HG02885 (cell line): ENCODE measurements around the gene MUC4.
"Not testable (repeated sequence)": the region's sequence is repeated elsewhere in the genome, so short reads cannot be mapped to it uniquely, and the experiment has no call there.

ENCODE experiments used
- ATAC-seq: cut with Tn5 transposase; IDR thresholded peaks from one replicate; pipeline ENCODE4 v1.9.1; 2021; ENCODE audit warnings: mild to moderate bottlenecking; ENCODE audit not compliant: unreplicated experiment, poor library complexity

Gene MUC4

DNA sequence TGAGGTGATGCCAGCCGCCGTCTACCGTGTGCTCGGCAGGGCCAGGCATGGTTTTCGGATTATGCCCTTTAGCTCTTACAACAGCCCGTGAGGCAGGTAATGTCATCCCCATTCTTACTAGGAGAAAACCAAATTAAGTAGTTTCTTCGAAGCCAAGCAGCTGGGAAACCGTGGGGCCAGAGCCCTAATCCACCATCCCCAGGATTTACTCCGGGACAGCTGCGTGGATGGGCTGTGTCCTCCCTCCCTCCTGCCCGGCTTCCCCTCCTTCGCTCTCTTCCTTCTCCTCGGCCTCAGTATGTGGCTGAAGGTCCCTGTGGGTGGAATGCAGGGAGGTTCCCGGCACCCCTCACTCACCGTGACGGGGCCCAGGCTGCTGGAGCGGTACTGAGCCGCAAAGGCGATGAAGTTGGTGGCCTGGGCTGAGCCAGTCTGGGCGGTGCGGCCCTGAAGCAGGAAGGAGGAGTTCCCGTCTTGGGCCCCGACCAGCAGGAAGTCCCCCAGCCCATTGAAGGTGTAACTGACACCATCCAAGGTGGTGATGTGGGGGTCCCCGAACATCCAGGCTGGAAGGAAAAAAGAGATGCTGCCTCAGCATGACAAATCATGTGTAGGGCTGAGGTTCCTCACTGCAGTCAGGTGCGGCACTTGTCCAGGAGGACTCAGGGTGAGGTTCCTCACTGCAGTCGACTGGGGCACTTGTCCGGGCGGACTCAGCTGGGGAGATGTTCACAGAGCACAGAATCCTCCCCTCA, 48.5 kb downstream of the MUC4 start:
- ATAC-seq, result no peak

DNA sequence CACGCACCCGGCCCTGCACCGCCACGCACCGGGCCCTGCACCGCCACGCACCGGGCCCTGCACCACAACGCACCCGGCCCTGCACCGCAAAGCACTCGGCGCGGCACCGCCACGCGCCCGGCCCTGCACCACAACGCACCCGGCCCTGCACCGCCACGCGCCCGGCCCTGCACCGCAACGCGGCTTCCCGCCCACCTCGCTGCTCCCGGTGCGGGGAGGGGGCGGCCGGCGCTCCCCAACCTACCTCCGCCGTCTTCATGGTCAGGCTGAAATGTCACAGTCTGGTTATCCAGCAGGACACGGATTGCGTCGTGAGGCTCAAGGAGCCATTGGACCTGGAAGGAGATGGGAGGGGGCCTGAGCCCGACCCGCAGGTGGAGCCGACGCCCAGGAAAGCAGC, 49.1 kb downstream of the MUC4 start:
- ATAC-seq, result no peak

DNA sequence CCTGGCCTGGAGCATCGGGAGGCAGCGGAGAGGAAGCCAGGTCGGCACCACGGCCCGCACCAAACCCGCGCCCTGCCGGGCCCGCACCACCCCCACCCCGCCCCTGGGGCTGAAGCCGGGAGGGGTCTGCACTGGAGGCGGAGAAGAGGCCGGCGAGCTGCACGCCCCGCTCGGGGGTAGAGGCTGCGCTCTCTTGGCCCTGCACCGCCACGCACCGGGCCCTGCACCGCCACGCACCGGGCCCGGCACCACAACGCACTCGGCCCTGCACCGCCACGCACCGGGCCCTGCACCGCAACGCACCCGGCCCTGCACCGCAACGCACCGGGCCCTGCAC, 49.5 kb downstream of the MUC4 start:
- no peak for ATAC-seq

DNA sequence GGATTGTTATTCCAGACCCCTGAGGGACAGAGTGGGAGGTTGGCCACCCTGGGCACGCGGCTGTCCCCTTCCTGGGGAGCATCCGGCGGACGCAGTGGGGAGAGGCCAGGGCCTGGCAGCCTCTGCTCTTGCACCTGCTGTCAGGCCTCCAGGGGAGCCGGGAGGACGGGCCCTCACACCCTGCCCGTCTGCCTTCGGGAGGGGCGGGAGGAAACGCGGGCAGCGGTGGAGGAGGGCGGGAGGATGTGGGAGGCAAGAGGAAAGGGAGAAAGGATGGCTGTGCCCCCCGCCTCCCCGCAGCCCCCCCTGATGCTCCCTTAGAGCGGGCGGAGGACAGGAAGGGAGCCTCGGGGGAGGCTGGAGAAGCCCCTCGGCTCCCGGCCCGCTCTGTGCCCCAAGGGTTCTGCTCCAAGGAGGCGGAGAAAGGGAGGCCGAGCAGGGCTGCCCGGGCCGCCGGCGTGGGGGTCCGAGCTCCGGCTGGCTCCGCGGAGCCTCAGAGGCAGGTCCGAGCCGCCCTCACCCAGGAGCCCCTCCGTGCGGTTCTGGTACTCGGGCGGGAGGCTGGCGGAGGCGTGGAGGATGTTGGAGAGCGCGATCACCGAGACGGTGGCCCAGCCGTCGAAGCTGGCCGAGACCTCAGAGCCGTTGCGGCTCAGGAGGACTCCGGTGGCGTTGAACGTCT, 50.0 kb downstream of the MUC4 start:
- ATAC-seq, result no peak

DNA sequence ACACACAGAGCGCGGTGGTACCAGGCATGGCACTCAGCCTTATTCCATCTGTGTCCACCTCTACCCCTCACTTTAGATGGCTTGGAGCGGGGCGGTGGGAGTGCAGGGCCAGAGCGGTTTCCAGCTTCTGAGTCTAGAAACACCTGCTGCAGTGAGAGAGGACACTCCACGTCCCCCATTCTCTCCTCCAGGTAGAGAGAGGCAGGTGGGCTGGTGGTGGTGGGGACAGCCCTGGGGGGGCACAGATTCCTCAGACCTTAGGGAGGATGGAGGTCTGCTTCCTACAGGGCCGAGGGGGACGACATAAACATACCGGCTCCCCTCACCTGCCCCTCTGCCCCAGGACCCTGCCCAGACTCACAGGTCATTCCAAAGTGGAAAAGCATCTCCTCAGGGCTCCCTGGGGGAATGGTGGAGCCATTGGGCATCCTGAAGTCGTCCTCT, 50.6 kb downstream of the MUC4 start:
- no peak for ATAC-seq

DNA sequence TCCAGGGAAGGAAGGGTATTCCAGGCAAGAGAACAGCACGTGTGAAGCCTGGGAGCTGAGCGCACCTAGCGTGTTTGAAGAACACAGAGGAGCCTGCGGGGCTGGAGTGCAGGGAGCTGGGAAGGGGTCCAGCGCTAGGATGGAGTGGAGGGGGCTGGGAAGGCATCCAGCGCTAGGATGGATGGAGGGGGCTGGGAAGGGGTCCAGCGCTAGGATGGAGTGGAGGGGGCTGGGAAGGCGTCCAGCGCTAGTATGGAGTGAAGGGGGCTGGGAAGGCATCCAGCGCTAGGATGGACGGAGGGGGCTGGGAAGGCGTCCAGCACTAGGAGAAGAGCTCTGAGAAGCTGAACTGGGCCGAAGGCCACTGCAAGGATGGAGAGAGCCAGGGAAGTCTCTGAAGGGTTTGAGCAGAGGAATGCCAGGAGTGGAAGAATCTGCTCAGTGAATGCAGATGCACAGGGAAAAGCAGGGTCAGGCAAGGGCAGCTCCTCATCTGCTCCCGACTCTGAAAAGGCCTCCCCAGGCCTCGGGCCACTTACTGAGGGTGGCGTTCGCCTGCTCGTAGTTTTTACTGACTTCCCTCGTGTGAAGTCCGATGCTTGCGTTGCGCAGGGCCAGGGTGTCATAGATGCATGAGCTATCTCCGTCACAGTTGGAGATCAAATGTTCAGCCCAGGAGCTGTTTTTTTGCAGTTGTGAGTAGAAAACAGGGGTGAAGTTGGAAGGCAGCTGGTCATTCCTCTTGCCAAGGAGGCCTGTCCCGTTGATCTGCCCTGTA, 51.2 kb downstream of the MUC4 start:
- no peak for ATAC-seq

DNA sequence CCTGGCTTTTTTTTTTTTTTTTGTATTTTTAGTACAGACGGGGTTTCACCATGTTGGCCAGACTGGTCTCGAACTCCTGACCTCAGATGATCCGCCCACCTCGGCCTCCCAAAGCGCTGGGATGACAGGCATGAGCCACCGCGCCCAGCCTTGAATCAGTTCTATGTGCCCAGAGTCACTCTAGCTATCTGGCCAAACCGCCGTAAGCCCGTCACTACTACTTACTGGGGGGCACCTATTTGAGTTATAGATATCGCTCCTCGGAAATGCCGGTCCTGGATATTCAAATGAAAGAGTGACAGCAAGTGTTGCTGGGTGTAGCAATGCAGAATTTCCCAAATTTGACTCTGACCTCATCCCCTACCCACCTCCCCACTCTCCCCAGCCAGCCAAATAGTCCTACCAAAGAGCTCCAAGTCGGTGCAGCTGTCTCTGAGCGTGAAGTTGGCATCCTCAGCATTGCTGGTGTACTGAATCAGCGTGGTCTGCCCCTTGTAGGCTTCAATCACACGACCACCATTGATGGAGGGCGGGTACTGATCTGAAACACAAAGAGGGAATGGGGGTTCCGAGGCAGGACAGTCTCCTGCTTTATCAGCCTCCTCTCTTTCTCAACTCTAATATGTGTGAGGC, 52.9 kb downstream of the MUC4 start:
- ATAC-seq, result no peak

DNA sequence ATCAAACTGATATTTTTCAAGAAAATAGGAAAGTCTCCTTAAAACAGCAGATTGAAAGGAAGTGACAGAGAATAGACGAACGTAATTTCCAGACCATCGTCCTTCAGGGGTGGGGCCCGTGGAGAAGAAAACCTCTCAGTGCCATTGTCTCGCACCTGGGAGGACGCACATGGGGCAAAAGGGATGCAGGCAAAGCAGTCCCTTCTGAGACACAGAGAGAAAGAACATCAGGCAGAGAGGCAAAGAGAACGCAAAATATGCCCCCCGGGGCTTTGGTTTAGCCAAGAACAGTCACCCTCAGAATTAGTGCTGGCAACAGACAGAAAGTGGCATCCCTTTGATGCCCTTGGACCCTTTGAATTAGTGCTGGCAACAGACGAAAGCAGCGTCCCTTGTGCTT, 53.9 kb downstream of the MUC4 start:
- no peak for ATAC-seq

DNA sequence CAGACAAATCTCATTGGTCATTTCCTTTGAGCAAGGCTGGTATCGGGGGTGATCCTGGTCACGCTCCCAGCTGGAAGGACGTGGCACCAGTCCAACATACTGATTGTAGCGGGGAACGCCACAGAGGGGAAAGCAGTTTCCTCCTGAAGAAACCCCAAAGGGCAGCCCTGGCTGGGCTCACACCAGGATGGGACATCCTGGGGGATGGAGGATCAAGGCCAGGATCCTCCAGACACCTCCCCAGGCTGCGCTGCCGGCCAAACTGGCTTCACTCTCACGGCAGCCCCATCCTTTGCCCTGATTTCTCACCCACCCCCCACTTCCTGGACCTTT, 54.3 kb downstream of the MUC4 start:
- ATAC-seq, result no peak

DNA sequence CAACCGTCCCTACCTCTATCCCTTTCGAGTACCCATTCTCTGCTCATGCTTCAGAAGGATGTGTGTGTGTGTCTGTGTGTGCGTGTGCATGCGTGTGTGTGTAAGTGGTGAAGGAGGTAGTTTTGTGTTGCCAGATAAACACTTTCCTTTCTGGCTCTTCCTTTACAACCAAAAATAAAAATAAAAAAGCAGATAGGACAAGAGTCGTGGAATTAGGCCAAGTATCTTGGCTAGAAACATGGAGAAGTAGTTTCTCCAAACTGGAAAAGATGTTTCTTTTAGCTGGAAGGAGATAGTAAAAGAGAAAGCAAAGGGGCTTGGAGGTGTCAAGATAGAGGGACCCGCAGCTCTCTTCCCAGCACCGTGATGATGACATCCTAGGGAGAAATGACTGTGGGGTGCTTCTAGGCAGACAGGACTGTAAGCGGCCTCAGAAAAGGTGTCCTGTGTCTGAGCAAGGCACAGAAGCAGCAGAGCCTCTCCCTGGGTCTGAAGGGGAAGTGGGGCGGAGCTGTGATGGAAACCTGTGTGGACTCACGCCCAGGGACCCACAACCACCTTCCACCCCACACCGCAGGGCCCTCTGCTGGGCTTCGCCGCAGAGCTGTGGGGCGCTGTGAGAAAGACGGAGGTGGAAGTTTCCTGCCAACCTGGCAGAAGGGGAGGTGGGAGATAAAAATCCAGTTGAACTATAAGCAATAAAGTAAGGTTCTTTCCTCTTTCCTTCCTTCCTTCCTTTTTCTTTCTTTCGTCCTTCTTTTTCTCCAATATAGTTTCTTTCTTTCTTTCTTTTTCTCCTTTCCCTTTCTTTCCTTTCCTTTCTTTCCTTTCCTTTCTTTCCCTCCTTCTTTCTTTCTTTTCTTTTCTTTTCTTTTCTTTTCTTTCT, 55.7 kb downstream of the MUC4 start:
- no peak for ATAC-seq

DNA sequence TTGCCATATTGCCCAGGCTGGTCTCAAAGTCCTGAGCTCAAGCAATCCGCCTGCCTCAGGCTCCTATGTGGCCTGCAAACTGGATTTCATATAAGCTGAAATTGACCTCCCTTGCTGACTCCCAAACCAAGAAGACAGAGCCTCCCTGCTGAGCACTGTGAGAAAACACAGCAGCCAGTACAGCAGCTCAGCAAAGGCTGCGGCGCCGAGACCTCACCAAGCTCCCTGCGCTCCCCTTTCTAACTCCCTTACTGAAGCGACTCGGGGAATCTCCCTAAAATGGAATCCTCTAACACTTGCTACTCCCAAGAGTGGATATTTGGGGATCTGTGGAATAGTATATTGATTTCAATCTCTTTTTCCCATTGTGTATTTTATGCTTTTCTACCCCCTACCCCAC, 56.3 kb downstream of the MUC4 start:
- no peak for ATAC-seq

DNA sequence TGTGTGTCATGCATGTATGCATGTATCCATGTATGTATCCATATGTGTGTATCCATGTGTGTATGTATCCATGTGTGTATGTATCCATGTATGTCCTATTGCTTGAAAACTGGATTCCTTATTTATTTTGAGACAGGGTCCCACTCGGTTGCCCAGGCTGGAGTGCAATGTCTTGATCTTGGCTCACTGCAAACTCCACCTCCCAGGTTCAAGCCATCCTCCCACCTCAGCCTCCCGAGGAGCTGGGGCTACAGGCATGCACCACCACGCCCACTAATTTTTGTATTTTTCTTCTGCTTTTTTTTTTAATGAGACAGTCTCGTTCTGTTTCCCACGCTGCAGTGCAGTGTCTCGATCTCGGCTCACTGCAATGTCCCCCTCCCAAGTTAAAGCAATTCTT, 56.8 kb downstream of the MUC4 start:
- ATAC-seq, result no peak

DNA sequence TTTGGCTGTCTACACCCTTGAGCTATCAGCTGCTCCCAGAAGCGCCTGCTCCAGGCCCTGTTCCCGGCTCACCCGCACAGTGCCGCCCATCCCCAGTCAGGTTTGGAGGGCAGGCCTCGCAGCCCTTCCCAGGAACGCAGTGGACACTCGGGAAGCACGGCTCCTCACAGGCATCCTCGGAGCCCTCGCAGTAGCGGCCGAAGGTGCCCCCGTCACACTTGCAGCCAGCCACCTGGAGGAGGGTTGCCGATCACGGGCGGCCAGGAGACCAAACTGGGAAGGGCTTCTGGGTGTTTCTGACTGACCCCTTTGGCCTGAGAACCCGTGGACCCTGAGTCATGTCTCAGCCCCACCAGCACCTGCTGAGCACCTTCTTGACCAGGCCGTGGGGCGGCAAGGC, 57.6 kb downstream of the MUC4 start:
- ATAC-seq, result no peak

DNA sequence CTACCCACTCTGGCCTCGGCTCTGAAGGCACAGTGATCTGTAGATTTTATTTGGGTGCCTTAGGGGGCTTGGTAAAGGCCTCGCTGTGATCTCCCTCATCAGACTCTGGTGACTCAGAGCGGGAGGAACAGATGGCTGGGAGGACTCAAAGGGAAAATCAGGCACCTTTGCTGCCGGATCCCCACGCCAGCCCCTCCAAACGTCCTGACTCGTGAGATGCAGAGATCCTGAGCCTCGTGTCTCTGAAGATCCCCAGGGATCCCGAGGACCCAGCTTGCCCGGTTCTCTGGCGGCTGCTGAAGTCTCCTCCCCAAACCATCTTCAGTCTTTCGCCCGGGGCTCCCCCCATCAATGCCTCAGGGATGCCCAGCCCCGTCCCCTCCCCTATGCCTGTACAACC, 58.1 kb downstream of the MUC4 start:
- no peak for ATAC-seq

DNA sequence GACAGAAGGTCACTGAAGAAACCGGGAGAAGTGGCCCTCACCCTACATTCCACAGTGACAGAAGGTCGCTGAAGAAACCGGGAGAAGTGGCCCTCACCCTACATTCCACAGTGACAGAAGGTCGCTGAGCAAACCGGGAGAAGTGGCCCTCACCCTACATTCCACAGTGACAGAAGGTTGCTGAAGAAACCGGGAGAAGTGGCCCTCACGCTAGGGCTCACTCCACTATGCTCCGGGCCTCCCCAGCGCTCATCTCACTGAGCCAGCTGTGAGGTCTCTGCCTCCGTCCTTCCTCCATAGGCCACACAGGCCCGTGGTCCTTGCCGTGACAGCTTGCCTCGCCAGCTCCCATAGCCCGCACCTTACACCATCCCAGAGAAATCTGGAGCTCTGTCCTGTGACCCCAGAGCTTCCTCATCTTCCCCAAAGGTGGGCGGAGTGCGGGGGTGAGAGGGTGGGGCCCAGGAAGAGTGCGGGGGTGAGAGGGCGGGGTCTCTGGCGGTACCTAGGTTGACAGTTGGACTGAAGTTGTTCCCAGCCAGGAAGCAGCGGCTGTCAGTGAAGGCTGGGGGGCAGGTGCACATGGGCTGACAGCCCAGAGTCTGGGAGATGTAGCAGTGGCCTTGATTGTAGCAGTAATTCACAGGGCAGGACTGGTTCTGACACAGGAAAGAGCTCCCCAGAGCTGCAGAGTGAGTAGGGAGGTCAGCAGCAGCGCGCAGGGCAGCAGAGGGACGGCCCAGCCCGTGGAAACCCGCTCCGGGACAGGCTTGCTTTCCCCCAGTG, 59.0 kb downstream of the MUC4 start:
- ATAC-seq, result no peak

DNA sequence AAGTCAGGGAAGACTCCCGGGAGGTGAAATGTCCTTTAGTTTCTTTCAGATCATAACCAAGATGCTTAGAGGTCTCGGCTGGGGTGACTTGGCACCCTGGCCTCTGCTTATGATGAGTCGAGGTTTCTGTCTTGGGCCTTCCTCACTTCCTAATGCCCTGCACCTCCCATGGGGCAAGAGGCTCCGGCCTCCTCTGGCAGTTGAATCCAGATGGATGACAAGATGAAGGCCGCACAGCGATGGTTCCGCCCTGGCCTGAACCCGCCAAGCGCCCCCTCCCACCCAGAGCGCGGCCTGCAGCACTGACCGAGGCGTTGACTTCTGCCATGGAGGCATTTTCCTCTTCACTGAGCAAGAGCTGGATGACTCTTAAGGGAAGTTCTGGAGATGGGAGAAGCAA, 59.7 kb downstream of the MUC4 start:
- ATAC-seq, result no peak

DNA sequence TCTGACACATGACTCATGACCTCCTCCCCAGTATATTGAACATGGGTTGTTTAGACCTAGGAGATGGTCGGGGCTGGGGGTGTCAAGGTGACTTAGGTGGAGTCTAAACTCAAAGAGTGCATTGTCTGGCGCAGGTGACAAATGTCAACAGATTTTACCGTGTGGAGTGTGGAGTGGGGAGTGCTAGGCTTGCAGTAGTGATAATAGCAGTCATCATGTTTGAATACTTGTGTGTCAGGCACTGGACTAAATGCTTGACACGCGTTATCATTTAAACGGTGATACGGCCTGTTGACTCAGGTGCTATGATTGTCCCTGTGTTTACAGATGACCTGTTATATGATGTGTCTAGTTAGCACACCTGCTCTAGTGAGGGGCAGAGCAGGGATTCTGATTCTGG, 60.2 kb downstream of the MUC4 start:
- ATAC-seq, result no peak

DNA sequence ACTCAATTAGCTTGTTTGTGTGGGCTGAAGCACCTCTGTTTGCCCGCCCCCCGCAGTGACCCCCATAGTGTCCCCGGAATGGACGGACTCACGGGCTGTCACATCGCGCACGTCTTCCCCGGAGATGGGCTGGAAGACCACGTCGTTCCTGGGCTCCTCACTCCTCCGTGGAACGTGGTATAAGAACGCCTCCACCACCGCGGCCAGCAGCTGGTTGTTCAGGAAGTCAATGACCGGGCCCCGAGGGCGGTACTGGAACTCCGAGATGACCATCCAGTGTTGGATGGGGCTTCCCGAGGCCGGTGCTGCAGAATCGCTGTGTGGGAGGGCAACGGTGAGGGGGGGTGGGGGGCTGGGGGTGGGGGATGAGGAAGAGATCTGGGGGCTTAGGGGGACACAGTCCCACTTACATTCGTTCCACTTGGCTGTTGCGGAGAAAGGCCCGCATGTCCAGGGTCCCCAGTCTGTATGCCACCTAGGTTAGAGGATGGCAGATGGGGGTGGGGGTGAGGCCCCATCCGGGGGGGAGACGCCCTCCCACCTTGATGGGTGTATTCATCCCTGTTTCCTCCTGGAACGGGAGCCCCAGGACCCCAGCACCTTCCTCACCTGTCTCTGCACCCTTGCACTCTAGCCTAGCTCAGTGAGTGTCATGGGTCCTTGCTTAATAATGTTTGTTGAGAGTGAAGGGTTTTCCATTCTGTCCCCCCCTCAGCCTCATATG, 60.8 kb downstream of the MUC4 start:
- no peak for ATAC-seq

DNA sequence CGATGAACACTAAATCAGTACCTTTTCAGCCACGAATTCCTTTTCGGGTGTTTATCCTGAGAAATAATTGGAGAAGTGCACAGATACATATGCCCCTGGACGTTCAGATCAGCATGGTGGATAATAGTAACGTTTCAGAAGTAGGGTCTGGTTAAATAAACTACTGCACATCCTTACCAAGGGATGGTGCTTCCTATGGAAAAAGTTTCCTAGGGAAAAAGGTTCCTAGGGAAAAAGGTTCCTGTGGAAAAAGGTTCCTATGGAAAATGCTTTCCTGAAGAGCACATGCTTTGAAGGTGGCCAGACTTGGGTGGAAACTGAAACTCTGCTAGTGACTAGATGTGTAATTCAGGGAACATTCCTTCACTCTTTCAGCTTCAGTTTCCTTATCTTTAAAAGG, 62.6 kb downstream of the MUC4 start:
- not testable (repeated sequence) for ATAC-seq
